22Rv1 (cell line): ENCODE results near the gene VEPH1.

Source experiments
- H3K27ac ChIP-seq: fragments of 450-650 bp; 2 replicates; pipeline ENCODE4 v1.5.1; 2017
- ZFX ChIP-seq: fragments of 450-650 bp; IDR thresholded peaks from 2 replicates; pipeline ENCODE4 v1.6.1; 2017; ENCODE audit warnings: antibody characterized with exemption, borderline replicate concordance
- TF ChIP-seq, protein P1 (sequence below): fragments of 450-650 bp; IDR thresholded peaks from 2 replicates; pipeline ENCODE4 v1.5.1; 2017; ENCODE audit warnings: mild to moderate bottlenecking

The VEPH1 gene

DNA sequence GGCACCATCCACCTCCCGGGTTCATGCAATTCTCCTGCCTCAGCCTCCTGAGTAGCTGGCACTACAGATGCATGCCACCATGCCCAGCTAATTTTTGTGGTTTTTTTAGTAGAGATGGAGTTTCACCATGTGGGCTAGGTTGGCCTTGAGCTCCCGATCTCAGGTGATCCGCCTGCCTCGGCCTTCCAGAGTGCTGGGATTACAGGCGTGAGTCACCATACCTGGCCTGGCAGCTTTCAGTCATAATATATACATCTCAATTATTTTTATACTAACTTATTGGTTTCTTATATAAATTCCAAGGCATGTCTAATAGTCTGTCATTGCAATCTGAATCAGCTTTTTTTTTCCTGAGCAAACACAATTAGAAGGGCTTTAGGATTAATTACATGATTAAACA lies 269.3 kb downstream of the VEPH1 start:
- no peak overlapping the region for H3K27ac ChIP-seq
- TF ChIP-seq, protein P1, sequence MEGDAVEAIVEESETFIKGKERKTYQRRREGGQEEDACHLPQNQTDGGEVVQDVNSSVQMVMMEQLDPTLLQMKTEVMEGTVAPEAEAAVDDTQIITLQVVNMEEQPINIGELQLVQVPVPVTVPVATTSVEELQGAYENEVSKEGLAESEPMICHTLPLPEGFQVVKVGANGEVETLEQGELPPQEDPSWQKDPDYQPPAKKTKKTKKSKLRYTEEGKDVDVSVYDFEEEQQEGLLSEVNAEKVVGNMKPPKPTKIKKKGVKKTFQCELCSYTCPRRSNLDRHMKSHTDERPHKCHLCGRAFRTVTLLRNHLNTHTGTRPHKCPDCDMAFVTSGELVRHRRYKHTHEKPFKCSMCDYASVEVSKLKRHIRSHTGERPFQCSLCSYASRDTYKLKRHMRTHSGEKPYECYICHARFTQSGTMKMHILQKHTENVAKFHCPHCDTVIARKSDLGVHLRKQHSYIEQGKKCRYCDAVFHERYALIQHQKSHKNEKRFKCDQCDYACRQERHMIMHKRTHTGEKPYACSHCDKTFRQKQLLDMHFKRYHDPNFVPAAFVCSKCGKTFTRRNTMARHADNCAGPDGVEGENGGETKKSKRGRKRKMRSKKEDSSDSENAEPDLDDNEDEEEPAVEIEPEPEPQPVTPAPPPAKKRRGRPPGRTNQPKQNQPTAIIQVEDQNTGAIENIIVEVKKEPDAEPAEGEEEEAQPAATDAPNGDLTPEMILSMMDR: no peak
- no peak for TF ChIP-seq ZFX

DNA sequence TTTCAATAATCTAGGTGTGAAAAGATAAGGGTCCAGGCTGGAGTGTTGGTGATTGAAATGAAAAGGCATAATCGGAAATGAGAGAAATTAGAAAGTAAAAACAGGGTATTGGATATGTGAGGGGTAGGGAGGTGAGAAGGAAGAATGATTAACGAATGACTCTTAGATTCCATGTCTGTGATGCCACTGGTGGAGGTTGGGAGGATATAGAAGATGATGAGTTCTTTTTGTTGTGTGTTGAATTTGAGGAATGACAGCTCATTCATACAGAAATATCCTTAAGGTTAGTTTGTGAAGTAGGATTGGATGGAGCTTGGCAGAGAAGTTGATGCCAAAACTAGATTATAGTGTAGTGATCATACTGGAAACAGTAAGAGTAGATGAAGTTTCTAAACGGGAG lies 271.1 kb downstream of the VEPH1 start:
- TF ChIP-seq ZFX: no peak
- TF ChIP-seq, protein P1: no peak
- no peak overlapping the region for H3K27ac ChIP-seq

DNA sequence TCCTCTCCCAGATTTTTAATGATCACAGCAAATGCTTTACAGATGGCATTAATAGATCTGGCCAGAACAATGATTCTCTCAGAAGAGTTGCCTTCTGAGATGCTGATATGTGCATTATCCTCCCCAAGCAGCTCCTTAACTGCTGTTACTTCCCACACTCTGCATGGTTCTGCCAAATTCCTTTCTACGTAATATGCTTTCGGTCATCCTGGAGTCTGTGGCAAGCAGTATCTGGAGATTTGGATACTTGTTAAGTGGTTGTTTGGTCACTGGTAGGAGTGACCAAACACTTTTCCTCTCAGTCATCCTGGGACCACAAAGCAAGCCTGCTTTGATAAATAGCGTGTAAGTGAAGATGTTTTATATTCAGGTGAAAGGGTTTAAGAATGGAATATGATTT lies 272.1 kb downstream of the VEPH1 start:
- TF ChIP-seq ZFX: no peak
- TF ChIP-seq, protein P1: no peak
- no peak overlapping the region for H3K27ac ChIP-seq

DNA sequence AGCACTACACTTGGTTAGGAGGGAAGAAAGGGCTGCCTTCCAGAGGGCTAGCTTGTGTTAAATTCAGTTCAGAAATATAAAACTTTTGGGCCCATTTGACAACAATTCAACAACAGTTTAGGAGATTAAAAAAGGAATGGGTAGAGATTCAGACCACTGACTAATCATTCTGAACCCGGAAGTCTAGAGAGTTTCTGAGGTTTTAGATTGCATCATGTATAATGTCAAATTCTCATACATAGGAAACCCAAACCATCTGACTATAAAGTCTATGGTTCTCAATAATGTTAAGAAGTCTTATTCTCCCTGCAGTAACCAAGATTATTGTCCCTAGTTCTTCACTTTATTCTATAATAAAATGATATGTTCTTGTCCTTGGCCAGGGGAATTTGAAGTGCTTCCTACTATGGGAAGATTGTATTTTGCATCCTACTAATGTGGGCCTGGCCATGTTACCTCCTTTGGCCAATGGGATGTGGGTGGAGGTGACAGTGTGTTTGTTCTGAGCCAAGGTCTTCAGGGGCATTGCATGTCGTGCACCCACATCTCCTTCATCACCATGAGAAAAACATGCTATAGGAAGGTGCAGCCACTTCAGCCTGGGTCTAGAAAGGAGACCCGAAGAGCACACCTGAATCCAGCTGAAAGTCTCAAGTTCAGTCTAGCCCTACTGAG lies 276.9 kb downstream of the VEPH1 start:
- no peak overlapping the region for H3K27ac ChIP-seq
- TF ChIP-seq ZFX: no peak
- TF ChIP-seq, protein P1: no peak

DNA sequence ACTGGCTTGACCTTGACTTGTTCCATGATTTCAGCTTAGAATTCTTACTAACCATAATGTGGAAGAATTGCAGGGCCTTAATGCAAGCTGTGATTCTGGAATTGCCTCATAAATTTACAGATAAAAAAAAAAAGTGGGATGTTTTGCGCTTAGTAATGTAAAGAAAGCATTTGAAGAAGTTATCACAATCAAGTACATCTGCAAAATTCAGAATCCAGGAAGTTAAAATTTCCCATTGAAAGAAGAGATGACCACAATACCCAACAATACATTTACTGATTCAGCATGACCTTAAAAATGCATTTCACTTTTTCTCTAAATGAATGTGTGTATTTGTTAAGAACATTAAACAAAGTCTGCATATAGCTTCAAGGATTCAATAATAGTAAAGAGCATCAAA lies 278.2 kb downstream of the VEPH1 start:
- no peak for TF ChIP-seq ZFX
- TF ChIP-seq, protein P1: no peak
- no peak overlapping the region for H3K27ac ChIP-seq

DNA sequence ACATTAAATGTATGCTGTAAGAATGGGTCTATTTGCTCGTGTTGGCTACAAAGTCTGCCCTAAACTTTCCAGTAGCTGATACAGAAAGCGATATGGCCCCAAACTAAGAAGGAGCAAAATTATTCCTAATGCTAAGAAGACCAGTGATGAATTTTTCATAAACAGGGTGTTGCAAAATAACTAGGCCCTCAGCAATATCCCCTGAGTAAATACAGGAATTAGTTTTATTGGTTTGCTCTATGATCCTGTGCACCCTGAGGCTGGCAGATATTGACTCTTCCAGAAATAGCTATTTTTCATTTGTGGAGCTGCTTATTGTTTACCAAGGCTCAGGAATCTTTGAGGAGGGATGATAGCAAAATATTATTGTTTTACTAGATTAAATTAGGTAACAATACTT lies 282.3 kb downstream of the VEPH1 start:
- TF ChIP-seq, protein P1: no peak
- no peak for TF ChIP-seq ZFX
- no peak overlapping the region for H3K27ac ChIP-seq

DNA sequence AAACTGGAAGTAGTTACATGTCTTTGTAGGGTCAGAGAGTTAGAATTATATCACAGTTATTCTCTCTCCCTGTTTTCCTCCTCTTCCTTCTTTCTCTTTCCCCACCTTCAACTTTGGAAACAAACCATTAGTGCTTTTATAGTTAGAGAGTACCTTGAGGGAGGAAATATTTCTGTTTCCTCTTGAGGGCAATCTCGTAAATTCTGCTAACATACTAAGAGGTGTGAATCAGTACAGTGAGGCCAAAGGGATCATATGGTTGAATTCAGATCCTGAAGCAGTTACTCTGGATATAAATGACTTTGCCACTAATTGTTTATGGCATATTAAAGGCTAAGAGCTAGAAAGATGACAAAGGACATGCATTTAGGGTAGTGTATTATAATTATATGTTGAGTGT lies 283.0 kb downstream of the VEPH1 start:
- no peak for TF ChIP-seq ZFX
- TF ChIP-seq, protein P1: no peak

More for the DNA sequence above, 283.0 kb downstream of the VEPH1 start:
- H3K27ac ChIP-seq: no peak overlapping the region
